Adipocyte (in vitro differentiated cells): ENCODE measurements around the gene NPPA.

Source experiments
- DNase-seq: peaks from one replicate; pipeline ENCODE4 v3.0.0-alpha.2; 2015; ENCODE audit warnings: low read depth
- H3K27me3 ChIP-seq: replicated peaks from 2 replicates; pipeline ENCODE4 v1.7.0; 2013; ENCODE audit warnings: mild to moderate bottlenecking, low read length, moderate library complexity; ENCODE audit not compliant: control insufficient read depth, insufficient read depth
- H3K36me3 ChIP-seq: 2 replicates; pipeline ENCODE4 v1.7.0; 2013; ENCODE audit warnings: low read length, mild to moderate bottlenecking, moderate library complexity; ENCODE audit not compliant: control insufficient read depth, insufficient read depth, severe bottlenecking
- H3K4me1 ChIP-seq: 2 replicates; pipeline ENCODE4 v1.7.0; 2013; ENCODE audit warnings: mild to moderate bottlenecking, low read length, moderate library complexity; ENCODE audit not compliant: control insufficient read depth, insufficient read depth
- H3K4me3 ChIP-seq: 2 replicates; pipeline ENCODE4 v1.7.0; 2013; ENCODE audit warnings: mild to moderate bottlenecking, low read length, moderate library complexity
- H3K9ac ChIP-seq: 2 replicates; pipeline ENCODE4 v1.7.0; 2013; ENCODE audit warnings: mild to moderate bottlenecking, low read length, moderate library complexity
- H3K9me3 ChIP-seq: 2 replicates; pipeline ENCODE4 v1.7.0; 2013; ENCODE audit warnings: mild to moderate bottlenecking, low read length, moderate library complexity; ENCODE audit not compliant: control insufficient read depth

The NPPA gene

GRCh38 chr1:11826946-11827345 is 20.6 kb downstream of the NPPA start:
- peaks cover 92% of the 10 kb centered on the region for H3K36me3 ChIP-seq
- no peak overlapping the region for H3K9ac ChIP-seq
- H3K4me1 ChIP-seq: peaks cover 7% of the 10 kb centered on the region
- no peaks in the 10 kb centered on the region for H3K27me3 ChIP-seq
- no peak for DNase-seq
- no peak overlapping the region for H3K4me3 ChIP-seq
- H3K9me3 ChIP-seq: no peaks in the 10 kb centered on the region

- peaks cover 90% of the 10 kb centered on the region for H3K36me3 ChIP-seq
- DNase-seq: no peak
- H3K4me1 ChIP-seq: peaks cover 13% of the 10 kb centered on the region
- H3K27me3 ChIP-seq: no peaks in the 10 kb centered on the region
- no peaks in the 10 kb centered on the region for H3K9me3 ChIP-seq
- H3K9ac ChIP-seq: no peak overlapping the region
- H3K4me3 ChIP-seq: no peak overlapping the region
Observed at GRCh38 chr1:11825131-11825530, 22.5 kb downstream of the NPPA start.

- Histone ChIP-seq H3K9me3 (no peaks in the 10 kb centered on the region), H3K9ac (no peak overlapping the region), H3K4me3 (no peak overlapping the region), H3K36me3 (peaks cover 90% of the 10 kb centered on the region), H3K27me3 (no peaks in the 10 kb centered on the region), H3K4me1 (peaks cover 13% of the 10 kb centered on the region)
- DNase-seq: no peak
Observed at GRCh38 chr1:11823366-11824137, 24.0 kb downstream of the NPPA start.

GRCh38 chr1:11822091-11822490 is 25.5 kb downstream of the NPPA start:
- Histone ChIP-seq H3K27me3 (no peaks in the 10 kb centered on the region), H3K9ac (peak overlapping the region; percentile 28), H3K4me1 (peaks cover 13% of the 10 kb centered on the region), H3K9me3 (no peaks in the 10 kb centered on the region), H3K36me3 (peaks cover 90% of the 10 kb centered on the region), H3K4me3 (no peak overlapping the region)
- peak; percentile 53 for DNase-seq

- Histone ChIP-seq H3K9me3 (no peaks in the 10 kb centered on the region), H3K27me3 (no peaks in the 10 kb centered on the region), H3K4me1 (peaks cover 9% of the 10 kb centered on the region), H3K36me3 (peaks cover 84% of the 10 kb centered on the region), H3K9ac (no peak overlapping the region), H3K4me3 (no peak overlapping the region)
- DNase-seq: no peak
Observed at GRCh38 chr1:11817192-11817591, 30.4 kb downstream of the NPPA start.

GRCh38 chr1:11813021-11813420 is 34.6 kb downstream of the NPPA start:
- Histone ChIP-seq H3K9me3 (no peaks in the 10 kb centered on the region), H3K4me1 (peaks cover 4% of the 10 kb centered on the region), H3K36me3 (peaks cover 82% of the 10 kb centered on the region), H3K27me3 (no peaks in the 10 kb centered on the region), H3K9ac (no peak overlapping the region), H3K4me3 (no peak overlapping the region)
- no peak for DNase-seq

- DNase-seq: no peak
- H3K9me3 ChIP-seq: no peaks in the 10 kb centered on the region
- H3K9ac ChIP-seq: peak overlapping the region; percentile 94
- H3K27me3 ChIP-seq: no peaks in the 10 kb centered on the region
- H3K4me3 ChIP-seq: peak overlapping the region; percentile 95
- peaks cover 44% of the 10 kb centered on the region for H3K4me1 ChIP-seq
- H3K36me3 ChIP-seq: peaks cover 37% of the 10 kb centered on the region
Observed at GRCh38 chr1:11807133-11807532, 40.5 kb downstream of the NPPA start.

- Histone ChIP-seq H3K4me3 (peak overlapping the region; percentile 95), H3K9me3 (no peaks in the 10 kb centered on the region), H3K27me3 (no peaks in the 10 kb centered on the region), H3K4me1 (peaks cover 48% of the 10 kb centered on the region), H3K36me3 (peaks cover 30% of the 10 kb centered on the region), H3K9ac (peak overlapping the region; percentile 94)
- peak; percentile 65 for DNase-seq
Observed at GRCh38 chr1:11806307-11806936, 41.2 kb downstream of the NPPA start.

- Histone ChIP-seq H3K9ac (peak within 1 kb of the TSS; percentile 94), H3K27me3 (no peaks in the 10 kb centered on the region)
Observed at GRCh38 chr1:11805422-11806306, 41.9 kb downstream of the NPPA start, which contains the start of the genes CLCN6 and MTHFR. CLCN6 (plus strand) TSS chr1:11806191; CDS start chr1:11806263, 72 bp downstream. MTHFR (minus strand) TSS chr1:11805964; CDS start chr1:11803116, 2,848 bp downstream.

GRCh38 chr1:11804666-11805421 is 42.7 kb downstream of the NPPA start:
- Histone ChIP-seq H3K27me3 (no peaks in the 10 kb centered on the region), H3K4me3 (peak overlapping the region; percentile 95), H3K36me3 (peaks cover 34% of the 10 kb centered on the region), H3K9me3 (no peaks in the 10 kb centered on the region), H3K9ac (peak overlapping the region; percentile 94), H3K4me1 (peaks cover 50% of the 10 kb centered on the region)
- DNase-seq: peak; percentile 50

More at GRCh38 chr1:11805422-11806306, 41.9 kb downstream of the NPPA start, which contains the start of the genes CLCN6 and MTHFR:
- Histone ChIP-seq H3K9me3 (no peaks in the 10 kb centered on the region), H3K4me1 (peaks cover 50% of the 10 kb centered on the region), H3K36me3 (peaks cover 33% of the 10 kb centered on the region), H3K4me3 (peak within 1 kb of the TSS; percentile 95)
- DNase-seq: peak; percentile 100
